ENCODE results near the gene SLC39A2.

SLC39A2 gene

DNA sequence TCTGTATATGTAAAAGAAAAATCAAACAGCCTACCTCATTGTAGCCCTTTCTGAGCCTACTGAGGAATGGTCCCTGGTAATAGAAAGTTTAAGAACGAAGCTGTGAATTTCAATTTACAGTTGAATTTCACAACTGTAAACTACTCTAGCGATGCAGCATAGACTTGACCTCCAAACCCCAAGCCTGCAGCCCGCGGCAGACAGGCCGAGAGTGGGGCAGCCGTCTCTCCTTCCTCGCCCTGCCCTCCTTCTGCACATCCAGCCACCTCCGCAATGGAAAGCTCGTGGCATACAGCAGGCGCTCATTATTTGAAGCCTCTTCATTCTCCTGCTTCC, 28.5 kb upstream of the SLC39A2 start:
- ChIA-PET CTCF (interaction anchor here (0.8 to 8.0 kb wide), 34 partner anchors 11 to 279 kb away, joined by 3 to 92 read pairs (median 4); partner anchors contain the start of gene RNASE2), POLR2A (interaction anchor here (0.7 kb wide), 1 partner anchor 97 kb away, joined by 3 read pairs; no protein-coding TSS in a partner anchor)
- no peaks in the 10 kb centered on the region for H3K36me3 ChIP-seq (ENCODE audit: control insufficient read depth in 4 of 4, insufficient read depth in 4 of 4, low read length in 3 of 4)
- peak overlapping the region; percentile 47 to 92 (median 79) for H3K4me3 ChIP-seq (ENCODE audit: control insufficient read depth in 1 of 7, extremely low read depth in 1 of 7, insufficient read depth in 4 of 7, low read depth in 2 of 7, low read length in 6 of 7)
- DNase-seq = no peak
- no peaks in the 10 kb centered on the region for H3K9me3 ChIP-seq (ENCODE audit: control extremely low read depth in 1 of 5, control insufficient read depth in 4 of 5, insufficient read depth in 2 of 5, low read depth in 1 of 5, low read length in 4 of 5)
- H3K27me3 ChIP-seq (replicated peaks in 2 of 5; ENCODE audit: control insufficient read depth in 4 of 5, insufficient read depth in 5 of 5, low read length in 4 of 5) = peaks cover 0 to 2% (median 0%) of the 10 kb centered on the region in 5 experiments
- WGBS (ENCODE audit: insufficient coverage) = 27% methylated on average over 5 of the region's 10 CpGs
- H3K27ac ChIP-seq (ENCODE audit: insufficient read depth in 1 of 2, low read depth in 1 of 2, low read length in 2 of 2, poor library complexity in 1 of 2, severe bottlenecking in 2 of 2) = no peak overlapping the region
- H3K4me1 ChIP-seq (ENCODE audit: control extremely low read depth in 1 of 4, control insufficient read depth in 4 of 4, insufficient read depth in 4 of 4, low read length in 3 of 4) = peaks cover 0 to 14% (median 11%) of the 10 kb centered on the region in 4 experiments

- Histone ChIP-seq H3K27me3 (replicated peaks in 2 of 5; ENCODE audit: control insufficient read depth in 4 of 5, insufficient read depth in 5 of 5, low read length in 4 of 5) (peaks cover 0 to 2% (median 0%) of the 10 kb centered on the region in 5 experiments), H3K4me3 (ENCODE audit: control insufficient read depth in 1 of 7, extremely low read depth in 1 of 7, insufficient read depth in 4 of 7, low read depth in 2 of 7, low read length in 6 of 7) (peak overlapping the region; percentile 47 to 92 (median 79)), H3K36me3 (ENCODE audit: control insufficient read depth in 4 of 4, insufficient read depth in 4 of 4, low read length in 3 of 4) (no peaks in the 10 kb centered on the region), H3K4me1 (ENCODE audit: control extremely low read depth in 1 of 4, control insufficient read depth in 4 of 4, insufficient read depth in 4 of 4, low read length in 3 of 4) (peaks cover 0 to 14% (median 11%) of the 10 kb centered on the region in 4 experiments), H3K27ac (ENCODE audit: insufficient read depth in 1 of 2, low read depth in 1 of 2, low read length in 2 of 2, poor library complexity in 1 of 2, severe bottlenecking in 2 of 2) (no peak overlapping the region), H3K9me3 (ENCODE audit: control extremely low read depth in 1 of 5, control insufficient read depth in 4 of 5, insufficient read depth in 2 of 5, low read depth in 1 of 5, low read length in 4 of 5) (no peaks in the 10 kb centered on the region)
- ChIA-PET CTCF (interaction anchor here (0.6 to 8.0 kb wide), 38 partner anchors 11 to 644 kb away, joined by 3 to 92 read pairs (median 4); partner anchors contain the start of genes RNASE2 and RNASE7), POLR2A (interaction anchor here (0.7 kb wide), 1 partner anchor 98 kb away, joined by 3 read pairs; no protein-coding TSS in a partner anchor)
- WGBS (ENCODE audit: insufficient coverage) = 0% methylated on average over 37 of the region's 47 CpGs
- DNase-seq = peak; percentile 81 to 88 (median 88)
Measured at GRCh38 chr14:20970983-20971704, 27.9 kb upstream of the SLC39A2 start.

DNA sequence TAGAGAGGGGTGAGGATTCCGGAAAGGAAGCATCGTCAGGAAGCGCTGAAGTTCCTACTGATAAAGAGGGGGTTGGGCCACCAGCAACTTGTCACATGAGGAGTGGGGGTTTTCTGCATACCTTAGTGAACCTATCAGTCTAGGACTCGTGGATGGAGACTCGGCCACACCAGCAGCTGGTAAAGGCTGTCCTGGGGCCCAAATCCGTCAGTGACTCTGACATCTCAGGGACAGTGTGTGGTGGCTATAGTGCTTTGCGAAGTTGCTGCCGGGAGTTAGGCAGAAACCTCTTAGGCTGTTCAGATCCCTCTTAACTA, 27.4 kb upstream of the SLC39A2 start:
- H3K27me3 ChIP-seq (replicated peaks in 2 of 5; ENCODE audit: control insufficient read depth in 4 of 5, insufficient read depth in 5 of 5, low read length in 4 of 5) = peaks cover 0 to 2% (median 0%) of the 10 kb centered on the region in 5 experiments
- CTCF ChIA-PET = interaction anchor here (0.6 to 8.0 kb wide), 29 partner anchors 11 to 644 kb away, joined by 3 to 92 read pairs (median 4); partner anchors contain the start of genes RNASE2 and RNASE7
- H3K4me1 ChIP-seq (ENCODE audit: control extremely low read depth in 1 of 4, control insufficient read depth in 4 of 4, insufficient read depth in 4 of 4, low read length in 3 of 4) = peaks cover 0 to 14% (median 11%) of the 10 kb centered on the region in 4 experiments
- no peaks in the 10 kb centered on the region for H3K9me3 ChIP-seq (ENCODE audit: control extremely low read depth in 1 of 5, control insufficient read depth in 4 of 5, insufficient read depth in 2 of 5, low read depth in 1 of 5, low read length in 4 of 5)
- POLR2A ChIA-PET = no interaction called here
- WGBS (ENCODE audit: insufficient coverage) = 17% methylated on average over 8 of the region's 8 CpGs
- no peak overlapping the region for H3K27ac ChIP-seq (ENCODE audit: insufficient read depth in 1 of 2, low read depth in 1 of 2, low read length in 2 of 2, poor library complexity in 1 of 2, severe bottlenecking in 2 of 2)
- no peaks in the 10 kb centered on the region for H3K36me3 ChIP-seq (ENCODE audit: control insufficient read depth in 4 of 4, insufficient read depth in 4 of 4, low read length in 3 of 4)
- peak overlapping the region in 6 of 7 experiments; percentile 64 to 92 (median 80) for H3K4me3 ChIP-seq (ENCODE audit: control insufficient read depth in 1 of 7, extremely low read depth in 1 of 7, insufficient read depth in 4 of 7, low read depth in 2 of 7, low read length in 6 of 7)
- no peak for DNase-seq

- POLR2A ChIA-PET = no interaction called here
- 100% methylated on average over 1 of the region's 3 CpGs for WGBS (ENCODE audit: insufficient coverage)
- CTCF ChIA-PET = interaction anchor here (0.9 to 8.0 kb wide), 11 partner anchors 9 to 277 kb away, joined by 3 to 92 read pairs (median 6); no protein-coding TSS in a partner anchor
- DNase-seq = no peak
- Histone ChIP-seq H3K9me3 (ENCODE audit: control extremely low read depth in 1 of 5, control insufficient read depth in 4 of 5, insufficient read depth in 2 of 5, low read depth in 1 of 5, low read length in 4 of 5) (no peaks in the 10 kb centered on the region), H3K4me1 (ENCODE audit: control extremely low read depth in 1 of 4, control insufficient read depth in 4 of 4, insufficient read depth in 4 of 4, low read length in 3 of 4) (peaks cover 0 to 14% (median 11%) of the 10 kb centered on the region in 4 experiments), H3K4me3 (ENCODE audit: control insufficient read depth in 1 of 7, extremely low read depth in 1 of 7, insufficient read depth in 4 of 7, low read depth in 2 of 7, low read length in 6 of 7) (no peak overlapping the region), H3K27me3 (replicated peaks in 2 of 5; ENCODE audit: control insufficient read depth in 4 of 5, insufficient read depth in 5 of 5, low read length in 4 of 5) (no peaks in the 10 kb centered on the region), H3K27ac (ENCODE audit: insufficient read depth in 1 of 2, low read depth in 1 of 2, low read length in 2 of 2, poor library complexity in 1 of 2, severe bottlenecking in 2 of 2) (no peak overlapping the region), H3K36me3 (ENCODE audit: control insufficient read depth in 4 of 4, insufficient read depth in 4 of 4, low read length in 3 of 4) (no peaks in the 10 kb centered on the region)
Measured at GRCh38 chr14:20973501-20973900, 25.6 kb upstream of the SLC39A2 start.

DNA sequence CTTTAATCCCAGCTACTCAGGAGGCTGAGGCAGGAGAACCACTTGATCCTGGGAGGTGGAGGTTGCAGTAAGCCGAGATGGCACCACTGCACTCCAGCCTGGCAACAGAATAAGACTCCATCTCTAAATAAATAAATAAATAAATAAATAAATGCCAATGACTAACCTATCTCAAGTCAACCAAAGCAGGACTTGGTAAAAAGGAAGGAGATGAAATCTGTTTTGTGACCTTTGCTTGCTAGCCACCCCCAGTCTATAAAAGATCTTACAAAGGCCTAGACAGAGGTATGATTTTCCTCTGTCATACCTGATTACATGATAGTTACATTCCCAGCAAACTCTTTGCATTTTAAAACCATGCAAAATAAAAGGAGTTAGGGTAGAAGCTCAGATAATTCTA, 22.8 kb upstream of the SLC39A2 start:
- no peak for DNase-seq
- ChIA-PET POLR2A (interaction anchor here (0.6 kb wide), 1 partner anchor 552 kb away, joined by 3 read pairs; no protein-coding TSS in a partner anchor), CTCF (interaction anchor here (0.6 kb wide), 1 partner anchor 9 kb away, joined by 3 read pairs; no protein-coding TSS in a partner anchor)
- Histone ChIP-seq H3K36me3 (ENCODE audit: control insufficient read depth in 4 of 4, insufficient read depth in 4 of 4, low read length in 3 of 4) (no peaks in the 10 kb centered on the region), H3K27ac (ENCODE audit: insufficient read depth in 1 of 2, low read depth in 1 of 2, low read length in 2 of 2, poor library complexity in 1 of 2, severe bottlenecking in 2 of 2) (no peak overlapping the region), H3K4me1 (ENCODE audit: control extremely low read depth in 1 of 4, control insufficient read depth in 4 of 4, insufficient read depth in 4 of 4, low read length in 3 of 4) (peaks cover 0 to 6% (median 4%) of the 10 kb centered on the region in 4 experiments), H3K27me3 (replicated peaks in 2 of 5; ENCODE audit: control insufficient read depth in 4 of 5, insufficient read depth in 5 of 5, low read length in 4 of 5) (no peaks in the 10 kb centered on the region), H3K4me3 (ENCODE audit: control insufficient read depth in 1 of 7, extremely low read depth in 1 of 7, insufficient read depth in 4 of 7, low read depth in 2 of 7, low read length in 6 of 7) (no peak overlapping the region), H3K9me3 (ENCODE audit: control extremely low read depth in 1 of 5, control insufficient read depth in 4 of 5, insufficient read depth in 2 of 5, low read depth in 1 of 5, low read length in 4 of 5) (no peaks in the 10 kb centered on the region)
- no CpG with 5 or more reads among the region's 1 CpG for WGBS (ENCODE audit: insufficient coverage)

- WGBS (ENCODE audit: insufficient coverage) = 60% methylated on average over 1 of the region's 1 CpG
Measured at GRCh38 chr14:20978687-20979086, 20.4 kb upstream of the SLC39A2 start.

DNA sequence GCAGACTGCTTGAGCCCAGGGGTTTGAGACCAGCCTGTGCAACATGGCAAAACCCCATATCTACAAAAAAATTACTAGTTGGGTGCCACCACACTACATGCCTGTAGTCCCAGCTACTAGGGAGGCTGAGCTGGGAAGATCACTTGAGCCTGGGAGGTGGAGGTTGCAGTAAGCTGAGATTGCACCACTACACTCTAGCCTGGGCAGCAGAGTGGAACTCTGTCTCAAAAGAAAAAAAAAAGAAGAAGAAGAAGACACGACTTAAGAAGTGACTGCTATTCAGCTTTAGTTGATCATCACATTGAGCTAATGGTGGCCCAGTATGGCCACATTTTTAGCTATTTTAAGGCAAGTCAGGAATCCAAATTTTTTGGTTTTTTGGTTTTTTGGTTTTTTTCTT, 18.2 kb upstream of the SLC39A2 start:
- WGBS (ENCODE audit: insufficient coverage) = 83% methylated on average over 1 of the region's 1 CpG
- no peak overlapping the region for H3K4me3 ChIP-seq (ENCODE audit: control insufficient read depth in 1 of 7, extremely low read depth in 1 of 7, insufficient read depth in 4 of 7, low read depth in 2 of 7, low read length in 6 of 7)
- ChIA-PET CTCF (interaction anchor here (0.7 to 4.9 kb wide), 8 partner anchors 8 to 308 kb away, joined by 3 to 32 read pairs (median 3); no protein-coding TSS in a partner anchor), POLR2A (no interaction called here)
- H3K36me3 ChIP-seq (ENCODE audit: control insufficient read depth in 4 of 4, insufficient read depth in 4 of 4, low read length in 3 of 4) = no peaks in the 10 kb centered on the region
- H3K4me1 ChIP-seq (ENCODE audit: control extremely low read depth in 1 of 4, control insufficient read depth in 4 of 4, insufficient read depth in 4 of 4, low read length in 3 of 4) = peaks cover 0 to 2% (median 0%) of the 10 kb centered on the region in 4 experiments
- no peaks in the 10 kb centered on the region for H3K27me3 ChIP-seq (replicated peaks in 2 of 5; ENCODE audit: control insufficient read depth in 4 of 5, insufficient read depth in 5 of 5, low read length in 4 of 5)
- no peak for DNase-seq
- H3K27ac ChIP-seq (ENCODE audit: insufficient read depth in 1 of 2, low read depth in 1 of 2, low read length in 2 of 2, poor library complexity in 1 of 2, severe bottlenecking in 2 of 2) = no peak overlapping the region
- H3K9me3 ChIP-seq (ENCODE audit: control extremely low read depth in 1 of 5, control insufficient read depth in 4 of 5, insufficient read depth in 2 of 5, low read depth in 1 of 5, low read length in 4 of 5) = no peaks in the 10 kb centered on the region

More at GRCh38 chr14:20978687-20979086, 20.4 kb upstream of the SLC39A2 start:
- H3K4me1 ChIP-seq (ENCODE audit: control extremely low read depth in 1 of 4, control insufficient read depth in 4 of 4, insufficient read depth in 4 of 4, low read length in 3 of 4) = no peaks in the 10 kb centered on the region
- ChIA-PET CTCF (interaction anchor here (0.9 kb wide), 1 partner anchor 10 kb away, joined by 4 read pairs; no protein-coding TSS in a partner anchor), POLR2A (no interaction called here)
- no peak for DNase-seq
- H3K27ac ChIP-seq (ENCODE audit: insufficient read depth in 1 of 2, low read depth in 1 of 2, low read length in 2 of 2, poor library complexity in 1 of 2, severe bottlenecking in 2 of 2) = no peak overlapping the region
- no peak overlapping the region for H3K4me3 ChIP-seq (ENCODE audit: control insufficient read depth in 1 of 7, extremely low read depth in 1 of 7, insufficient read depth in 4 of 7, low read depth in 2 of 7, low read length in 6 of 7)
- H3K36me3 ChIP-seq (ENCODE audit: control insufficient read depth in 4 of 4, insufficient read depth in 4 of 4, low read length in 3 of 4) = no peaks in the 10 kb centered on the region
- H3K9me3 ChIP-seq (ENCODE audit: control extremely low read depth in 1 of 5, control insufficient read depth in 4 of 5, insufficient read depth in 2 of 5, low read depth in 1 of 5, low read length in 4 of 5) = no peaks in the 10 kb centered on the region
- no peaks in the 10 kb centered on the region for H3K27me3 ChIP-seq (replicated peaks in 2 of 5; ENCODE audit: control insufficient read depth in 4 of 5, insufficient read depth in 5 of 5, low read length in 4 of 5)
